Upper lobe of right lung (tissue), 1 donor: Measurements from ENCODE around the gene FOXM1. TPM values are rescaled to one million over a fixed set of nuclear protein-coding genes. Genes with fewer than 3 reads are reported as not detected.
A peak's percentile ranks its signal among the peaks of the same experiment; 100 is the strongest.
"Not testable (repeated sequence)": the region's sequence is repeated elsewhere in the genome, so short reads cannot be mapped to it uniquely, and the experiment has no call there.

Source experiments
- ATAC-seq: fragments of 200-7000 bp; cut with Tn5 transposase; one replicate; pipeline ENCODE4 v1.9.1; 2020; ENCODE audit warnings: mild to moderate bottlenecking, moderate library complexity
- DNase-seq: peaks from one replicate; pipeline ENCODE4 v3.0.0-alpha.2; 2020
- H3K27ac ChIP-seq: fragments of 200-600 bp; one replicate; pipeline ENCODE4 v1.8.0; 2022
- H3K27me3 ChIP-seq: fragments of 200-600 bp; one replicate; pipeline ENCODE4 v1.8.0; 2022; ENCODE audit warnings: mild to moderate bottlenecking
- H3K36me3 ChIP-seq: fragments of 200-600 bp; one replicate; pipeline ENCODE4 v1.8.0; 2022
- H3K4me1 ChIP-seq: fragments of 200-600 bp; one replicate; pipeline ENCODE4 v1.8.0; 2022
- H3K4me3 ChIP-seq: fragments of 200-600 bp; one replicate; pipeline ENCODE4 v1.8.0; 2022; ENCODE audit warnings: mild to moderate bottlenecking
- H3K9me3 ChIP-seq: fragments of 200-600 bp; one replicate; pipeline ENCODE4 v1.8.0; 2022
- intact Hi-C: fragments of 100-400 bp; cut with DNase I; formaldehyde crosslinking; loops from one replicate; pipeline ENCODE4 v1.11.0; 2022
- total RNA-seq: library from RNA; stranded (reverse); fragmentation: NEBNext Ultra II Directional; extraction: Animal tissue kit (Norgen Biotek cat#: 25700); gene quantifications from one replicate; pipeline ENCODE4 v1.2.1, GENCODE V29; 2021
- TF ChIP-seq, protein P1 (sequence below): fragments of 200-600 bp; IDR thresholded peaks from one replicate; pipeline ENCODE4 v1.8.0; 2022; ENCODE audit warnings: antibody characterized with exemption
- donor health status: DM: no; HTN: yes; CAD: no; lungs with severe emphysema.

Gene FOXM1
- total RNA-seq, 1 donor from 2014 or later: 1.0 TPM

DNA sequence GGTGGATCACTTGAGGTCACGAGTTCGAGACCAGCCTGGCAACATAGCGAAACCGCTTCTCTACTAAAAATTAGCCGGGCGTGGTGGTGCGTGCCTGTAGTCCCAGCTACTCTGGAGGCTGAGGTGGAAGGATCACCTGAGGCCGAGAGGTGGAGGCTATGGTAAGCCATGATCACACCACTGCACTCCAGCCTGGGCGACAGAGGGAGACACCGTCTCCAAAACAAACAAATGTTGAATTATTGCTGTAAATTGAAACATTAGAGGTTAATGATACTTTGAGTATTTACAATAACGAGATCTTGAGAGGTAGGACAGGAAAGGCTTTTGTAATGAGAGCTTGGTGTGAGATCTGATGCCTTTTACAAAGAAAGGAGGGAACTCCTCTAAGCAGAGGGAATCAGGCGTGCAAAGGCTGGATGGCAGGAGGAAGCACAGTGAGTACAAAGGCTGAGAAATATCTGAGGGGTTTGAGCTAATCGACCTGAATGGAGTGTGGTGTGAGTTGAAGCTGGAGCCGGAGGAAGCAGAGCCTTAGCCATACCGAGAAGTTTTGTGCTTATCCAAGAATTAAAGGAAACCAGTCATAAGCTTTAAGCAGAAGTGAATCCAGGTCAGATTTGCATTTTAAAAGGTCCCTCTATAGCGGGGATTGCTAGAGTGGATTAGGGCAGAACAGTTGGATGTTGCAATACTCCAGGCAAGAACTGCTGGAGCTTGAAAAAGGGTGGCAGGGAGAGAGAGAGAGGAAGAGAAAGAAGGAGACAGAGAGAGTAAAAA, 1.2 kb upstream of the FOXM1 start:
- H3K27me3 ChIP-seq: no peaks in the 10 kb centered on the region
- H3K27ac ChIP-seq: peak overlapping the region; percentile 97
- H3K9me3 ChIP-seq: no peaks in the 10 kb centered on the region
- peak; percentile 52 for ATAC-seq
- peak overlapping the region; percentile 98 for H3K4me3 ChIP-seq
- peaks cover 18% of the 10 kb centered on the region for H3K4me1 ChIP-seq
- TF ChIP-seq, protein P1, sequence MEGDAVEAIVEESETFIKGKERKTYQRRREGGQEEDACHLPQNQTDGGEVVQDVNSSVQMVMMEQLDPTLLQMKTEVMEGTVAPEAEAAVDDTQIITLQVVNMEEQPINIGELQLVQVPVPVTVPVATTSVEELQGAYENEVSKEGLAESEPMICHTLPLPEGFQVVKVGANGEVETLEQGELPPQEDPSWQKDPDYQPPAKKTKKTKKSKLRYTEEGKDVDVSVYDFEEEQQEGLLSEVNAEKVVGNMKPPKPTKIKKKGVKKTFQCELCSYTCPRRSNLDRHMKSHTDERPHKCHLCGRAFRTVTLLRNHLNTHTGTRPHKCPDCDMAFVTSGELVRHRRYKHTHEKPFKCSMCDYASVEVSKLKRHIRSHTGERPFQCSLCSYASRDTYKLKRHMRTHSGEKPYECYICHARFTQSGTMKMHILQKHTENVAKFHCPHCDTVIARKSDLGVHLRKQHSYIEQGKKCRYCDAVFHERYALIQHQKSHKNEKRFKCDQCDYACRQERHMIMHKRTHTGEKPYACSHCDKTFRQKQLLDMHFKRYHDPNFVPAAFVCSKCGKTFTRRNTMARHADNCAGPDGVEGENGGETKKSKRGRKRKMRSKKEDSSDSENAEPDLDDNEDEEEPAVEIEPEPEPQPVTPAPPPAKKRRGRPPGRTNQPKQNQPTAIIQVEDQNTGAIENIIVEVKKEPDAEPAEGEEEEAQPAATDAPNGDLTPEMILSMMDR: no peak
- H3K36me3 ChIP-seq: no peaks in the 10 kb centered on the region
- intact Hi-C loops: no loop called here
- no peak for DNase-seq

DNA sequence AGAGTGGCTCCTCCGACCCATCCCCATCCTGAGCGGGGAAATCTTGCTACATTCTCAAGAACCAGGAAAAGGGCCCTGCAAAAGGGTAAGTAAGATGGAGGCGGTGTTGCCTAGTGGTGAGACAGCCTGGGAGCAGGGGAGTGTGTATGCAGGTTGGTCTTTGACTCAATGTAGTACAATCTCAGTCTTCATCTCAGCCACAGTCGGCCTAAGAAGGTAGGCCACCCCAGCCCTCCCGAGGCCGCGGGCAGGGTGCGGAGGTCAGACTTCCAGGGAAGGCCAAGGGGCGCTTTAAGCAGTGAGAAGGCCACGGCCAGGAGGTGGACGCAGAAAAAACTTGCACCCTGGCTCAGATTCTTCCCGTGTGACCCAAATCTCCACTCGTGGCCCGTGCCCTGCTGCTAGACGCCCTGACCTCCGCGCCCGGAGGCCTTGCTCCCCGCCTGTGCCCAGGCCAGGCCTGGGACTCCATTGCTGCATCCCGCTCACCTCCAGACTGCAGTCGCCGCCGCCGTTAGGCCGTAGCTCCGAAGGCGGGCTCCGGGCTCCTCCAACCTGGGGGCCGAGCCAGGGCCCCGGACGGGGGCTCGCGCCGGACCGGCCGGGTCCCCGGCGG, 435 bp downstream of the FOXM1 start:
- DNase-seq: no peak
- Histone ChIP-seq H3K36me3 (no peaks in the 10 kb centered on the region), H3K27me3 (no peaks in the 10 kb centered on the region), H3K27ac (peak overlapping the region; percentile 97), H3K9me3 (no peaks in the 10 kb centered on the region), H3K4me1 (peaks cover 18% of the 10 kb centered on the region), H3K4me3 (peak overlapping the region; percentile 98)
- TF ChIP-seq, protein P1: no peak
- intact Hi-C loops: no loop called here
- peak; percentile 51 for ATAC-seq

DNA sequence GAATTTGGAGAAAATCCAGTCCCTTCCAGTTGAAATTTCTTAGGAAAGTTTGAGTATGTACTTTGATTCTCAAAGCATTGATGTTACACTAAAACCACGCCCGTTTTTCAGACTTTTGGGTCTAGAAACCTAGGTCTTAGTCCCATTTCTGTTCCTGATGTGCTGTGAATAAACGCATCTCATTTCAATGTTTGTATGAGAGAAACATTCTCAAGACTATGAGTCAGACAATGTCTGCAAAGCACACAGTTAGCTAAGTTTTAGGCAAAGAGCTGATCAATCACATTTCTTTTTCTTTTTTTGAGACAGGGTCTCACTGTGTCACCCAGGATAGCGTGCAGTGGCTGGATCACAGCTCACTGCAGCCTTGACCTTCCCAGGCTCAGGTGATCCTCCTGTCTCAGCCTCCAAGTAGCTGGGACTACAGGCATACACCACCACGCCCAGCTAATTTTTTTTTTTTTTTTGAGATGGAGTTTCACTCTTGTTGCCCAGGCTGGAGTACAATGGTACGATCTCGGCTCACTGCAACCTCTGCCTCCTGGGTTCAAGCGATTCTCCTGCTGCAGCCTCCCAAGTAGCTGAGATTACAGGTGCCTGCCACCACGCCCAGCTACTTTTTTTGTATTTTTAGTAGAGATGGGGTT, 7.9 kb downstream of the FOXM1 start:
- H3K9me3 ChIP-seq, H3K27me3 ChIP-seq, ATAC-seq, H3K36me3 ChIP-seq, DNase-seq, H3K4me1 ChIP-seq, intact Hi-C loops, H3K27ac ChIP-seq, H3K4me3 ChIP-seq: not testable (repeated sequence)

DNA sequence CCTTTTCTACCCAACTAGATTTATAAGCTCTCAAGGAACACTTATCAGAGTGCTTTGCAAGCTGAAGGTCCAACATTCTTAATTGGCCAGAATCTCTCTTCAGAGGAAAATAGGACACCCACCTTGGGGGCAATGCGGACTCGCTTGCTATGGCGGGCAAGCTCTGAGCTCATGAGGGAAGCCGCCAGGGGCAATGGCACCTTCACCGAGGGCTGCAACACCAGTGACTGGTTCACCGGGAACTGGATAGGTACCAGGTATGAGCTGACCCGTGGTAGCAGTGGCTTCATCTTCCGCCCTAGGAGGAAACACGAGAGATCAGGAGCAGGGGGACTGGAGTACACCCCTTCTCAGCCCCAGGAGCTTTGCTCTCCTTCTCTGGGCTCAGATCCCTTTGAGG, 12.8 kb downstream of the FOXM1 start:
- Histone ChIP-seq H3K4me1 (no peaks in the 10 kb centered on the region), H3K27ac (no peak overlapping the region), H3K9me3 (no peaks in the 10 kb centered on the region), H3K4me3 (no peak overlapping the region), H3K27me3 (no peaks in the 10 kb centered on the region), H3K36me3 (no peaks in the 10 kb centered on the region)
- ATAC-seq (no peak), DNase-seq (no peak)
- intact Hi-C loops: no loop called here
- TF ChIP-seq, protein P1: no peak

DNA sequence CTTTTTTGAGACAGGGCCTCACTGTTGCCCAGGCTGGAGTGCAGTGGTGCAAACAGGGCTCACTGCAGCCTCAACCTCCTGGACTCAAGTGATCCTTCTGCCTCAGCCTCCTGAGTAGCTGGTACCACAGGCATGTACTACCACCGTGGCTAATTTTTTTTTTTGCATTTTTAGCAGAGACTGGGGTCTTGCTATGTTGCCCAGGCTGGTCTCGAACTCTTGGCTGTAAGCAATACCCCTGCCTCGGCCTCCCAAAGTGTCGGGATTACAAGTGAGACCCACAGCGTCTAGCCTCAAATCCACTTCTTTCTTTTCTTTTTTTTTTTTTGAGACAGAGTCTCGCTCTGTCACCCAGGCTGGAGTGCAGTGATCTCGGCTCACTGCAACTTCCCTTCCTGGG, 13.6 kb downstream of the FOXM1 start:
- H3K36me3 ChIP-seq: not testable (repeated sequence)

DNA sequence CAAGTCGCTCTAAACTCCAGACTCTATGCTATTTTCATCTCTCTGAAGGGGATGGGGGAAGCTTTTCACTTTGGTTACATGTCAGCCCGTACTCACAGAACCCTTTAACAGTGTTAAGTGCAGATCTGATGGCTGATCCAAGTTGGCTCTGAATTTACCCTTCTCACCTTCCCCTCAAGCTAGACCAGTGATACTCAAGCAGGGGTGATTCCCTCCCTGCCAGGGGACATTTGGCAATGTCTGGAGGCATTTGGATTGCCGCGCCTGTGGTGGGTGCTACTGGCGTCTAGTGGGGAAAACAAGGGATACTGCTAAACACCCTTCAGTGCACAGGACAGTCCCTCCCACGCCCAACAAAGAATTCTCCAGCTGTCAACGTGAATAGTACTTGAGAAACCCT, 14.1 kb downstream of the FOXM1 start:
- TF ChIP-seq, protein P1: no peak
- no peaks in the 10 kb centered on the region for H3K9me3 ChIP-seq
- no peak for DNase-seq
- no peak overlapping the region for H3K27ac ChIP-seq
- no peaks in the 10 kb centered on the region for H3K4me1 ChIP-seq
- no peak overlapping the region for H3K4me3 ChIP-seq
- no peaks in the 10 kb centered on the region for H3K27me3 ChIP-seq
- no peak for ATAC-seq
- intact Hi-C loops: no loop called here
- no peaks in the 10 kb centered on the region for H3K36me3 ChIP-seq

More for the DNA sequence above, 13.6 kb downstream of the FOXM1 start:
- DNase-seq, ATAC-seq, H3K4me3 ChIP-seq, H3K9me3 ChIP-seq, H3K27me3 ChIP-seq, H3K27ac ChIP-seq, H3K4me1 ChIP-seq, intact Hi-C loops: not testable (repeated sequence)
